AG04449 (cell line): ENCODE results near the gene LSM3.
"Not testable (repeated sequence)": the region's sequence is repeated elsewhere in the genome, so short reads cannot be mapped to it uniquely, and the experiment has no call there.

Experiments
- CTCF ChIA-PET: fragments of 350-600 bp; formaldehyde crosslinking; extraction: SDS; loops from one replicate; lab custom pipeline; 2021; ENCODE audit warnings: antibody characterized with exemption; lab: Yijun Ruan, JAX
- POLR2A ChIA-PET: fragments of 400-600, 350-600 bp; formaldehyde crosslinking; extraction: SDS; loops from one replicate; lab custom pipeline; 2020; ENCODE audit warnings: antibody characterized with exemption, inconsistent platforms; lab: Yijun Ruan, JAX
- DNase-seq: peaks from one replicate; pipeline ENCODE4 v3.0.0-alpha.2; 2010; ENCODE audit warnings: low read depth, low spot score
- H3K4me3 ChIP-seq: 2 replicates; pipeline ENCODE4 v1.5.1; 2011; ENCODE audit warnings: low read depth, mild to moderate bottlenecking, control low read depth, low read length
- CTCF ChIP-seq: IDR thresholded peaks from one replicate; pipeline ENCODE4 v1.5.1; 2011; ENCODE audit warnings: mild to moderate bottlenecking, moderate library complexity, low read length, control low read depth, inconsistent platforms; ENCODE audit not compliant: insufficient read depth; ENCODE audit errors: missing control alignments

LSM3 gene

DNA sequence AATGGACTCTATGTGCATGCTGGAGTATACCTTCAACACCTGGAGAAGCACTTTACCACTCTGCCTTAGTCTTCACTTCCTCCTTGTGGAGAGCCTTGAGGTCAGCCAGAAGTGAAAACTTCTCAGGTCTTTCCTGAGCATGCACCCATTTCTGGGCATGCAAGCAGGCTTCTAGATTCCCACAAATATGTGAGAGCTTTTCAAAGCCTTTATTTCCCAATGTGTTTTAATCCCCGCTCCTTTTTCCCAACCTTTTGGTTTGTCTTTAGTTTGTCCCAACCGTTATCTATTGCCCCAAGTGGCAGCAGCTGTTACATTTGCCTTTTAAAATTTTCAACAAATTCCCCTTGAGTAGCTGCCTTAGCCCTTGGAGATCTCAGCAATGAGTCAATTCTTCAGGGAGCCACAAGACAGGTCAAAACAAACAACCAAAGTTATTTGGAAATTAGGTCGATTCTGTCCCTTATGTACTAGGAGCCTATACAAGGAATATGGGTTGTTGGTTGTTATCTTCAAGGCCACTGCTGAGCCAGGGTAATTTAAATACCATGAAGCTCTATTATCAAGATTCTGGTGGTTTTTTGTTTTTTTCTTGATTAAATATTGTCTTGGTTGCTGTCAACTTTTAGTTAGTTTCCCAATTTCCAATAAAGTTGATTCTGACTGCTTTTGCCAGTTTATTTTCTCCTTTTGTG is 44.4 kb downstream of the LSM3 start:
- H3K4me3 ChIP-seq = no peak overlapping the region
- ChIA-PET POLR2A (interaction anchor here (1.8 kb wide), 1 partner anchor 12 kb away, joined by 7 read pairs; no protein-coding TSS in a partner anchor), CTCF (interaction anchor here (0.6 to 4.8 kb wide), 10 partner anchors 9 to 1561 kb away, joined by 3 to 29 read pairs (median 4); no protein-coding TSS in a partner anchor)
- DNase-seq = no peak
- no peak for TF ChIP-seq CTCF

DNA sequence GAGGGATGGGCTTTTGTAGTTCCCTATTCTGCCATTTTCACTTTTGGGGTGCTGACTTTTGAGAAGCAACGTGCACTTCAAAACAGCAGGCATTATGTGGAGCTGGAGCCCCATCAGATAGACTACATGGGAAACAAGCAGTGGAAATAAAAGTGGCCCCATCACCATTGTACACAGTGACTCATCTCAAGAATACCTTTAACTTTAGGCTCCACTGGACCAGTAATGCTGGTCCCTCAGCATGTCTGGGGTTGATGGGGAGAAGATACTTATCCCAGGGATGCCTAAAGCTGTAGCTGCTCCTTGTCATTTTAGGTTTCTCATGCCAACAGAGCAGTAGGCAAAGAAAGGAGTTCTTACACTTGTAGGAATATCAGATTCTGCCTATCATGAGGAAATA is 45.0 kb downstream of the LSM3 start:
- CTCF ChIA-PET = interaction anchor here (1.0 to 4.8 kb wide), 8 partner anchors 8 to 327 kb away, joined by 3 to 29 read pairs (median 6); no protein-coding TSS in a partner anchor
- DNase-seq = no peak
- no peak overlapping the region for H3K4me3 ChIP-seq
- POLR2A ChIA-PET = interaction anchor here (1.8 kb wide), 1 partner anchor 12 kb away, joined by 7 read pairs; no protein-coding TSS in a partner anchor
- TF ChIP-seq CTCF = no peak

DNA sequence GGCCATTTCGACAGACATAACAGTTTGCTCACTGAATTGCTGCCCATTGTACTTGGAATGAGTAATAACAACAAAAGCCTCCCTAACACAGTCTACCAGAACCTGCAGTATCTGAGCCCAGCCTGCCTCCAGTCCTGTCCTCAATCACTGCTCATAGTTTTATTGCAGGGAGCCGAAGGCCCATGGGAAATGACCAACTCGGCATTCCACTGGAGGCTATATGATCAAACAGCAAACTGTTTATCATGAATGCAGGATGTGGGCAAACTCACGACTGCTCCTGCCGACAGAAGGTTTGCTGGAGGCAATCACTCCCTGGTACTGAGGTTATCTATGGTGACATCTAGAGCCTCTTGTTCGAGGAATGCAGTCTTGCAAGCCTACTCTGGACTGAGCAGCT is 46.3 kb downstream of the LSM3 start:
- no peak for TF ChIP-seq CTCF
- POLR2A ChIA-PET = no interaction called here
- no peak overlapping the region for H3K4me3 ChIP-seq
- CTCF ChIA-PET = interaction anchor here (1.8 to 8.4 kb wide), 3 partner anchors 10 to 21 kb away, joined by 3 to 47 read pairs (median 29); no protein-coding TSS in a partner anchor
- no peak for DNase-seq

GRCh38 chr3:14225421-14225820 is 46.8 kb downstream of the LSM3 start:
- no peak for DNase-seq
- ChIA-PET POLR2A (no interaction called here), CTCF (interaction anchor here (1.1 to 8.4 kb wide), 4 partner anchors 10 to 283 kb away, joined by 3 to 47 read pairs (median 16); no protein-coding TSS in a partner anchor)
- H3K4me3 ChIP-seq = no peak overlapping the region
- TF ChIP-seq CTCF = no peak

GRCh38 chr3:14226351-14226750 is 47.7 kb downstream of the LSM3 start:
- H3K4me3 ChIP-seq, POLR2A ChIA-PET, DNase-seq: not testable (repeated sequence)
- CTCF ChIA-PET = interaction anchor here (1.1 to 8.4 kb wide), 4 partner anchors 9 to 282 kb away, joined by 3 to 47 read pairs (median 16); no protein-coding TSS in a partner anchor

DNA sequence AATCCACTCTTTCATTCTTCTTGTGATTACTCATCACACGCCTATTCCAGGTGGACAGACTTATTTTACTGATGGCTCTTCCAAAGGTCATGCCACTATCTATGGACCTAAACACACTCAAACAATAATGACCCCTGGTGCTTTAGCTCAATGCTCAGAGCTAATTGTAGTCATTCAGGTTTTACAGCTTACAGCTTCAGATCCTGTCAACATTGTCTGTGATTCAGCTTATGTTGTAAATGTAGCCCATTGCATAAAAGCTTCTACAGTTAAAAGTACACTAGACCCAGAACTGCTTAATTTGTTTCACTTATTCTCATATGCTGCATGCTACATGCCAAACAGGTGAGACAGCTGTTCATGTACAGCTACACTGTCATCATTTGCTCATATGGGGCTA is 49.2 kb downstream of the LSM3 start:
- no peak for DNase-seq
- ChIA-PET CTCF (interaction anchor here (1.8 to 8.4 kb wide), 3 partner anchors 15 to 24 kb away, joined by 4 to 47 read pairs (median 6); no protein-coding TSS in a partner anchor), POLR2A (no interaction called here)
- H3K4me3 ChIP-seq = no peak overlapping the region
- TF ChIP-seq CTCF = no peak
